H1 (cell line): ENCODE results near the gene DOCK3. TPM values are rescaled to one million over a fixed set of nuclear protein-coding genes. Genes with fewer than 3 reads are reported as not detected.

Source experiments
- CTCF ChIA-PET: fragments of 300-600 bp; sonication (Branson Sonifier 250); formaldehyde crosslinking; loops from one replicate; lab custom pipeline; 2021; ENCODE audit not compliant: partially characterized antibody; lab: Charles Lee
- POLR2A ChIA-PET: fragments of 300-600 bp; sonication (Branson Sonifier 250); formaldehyde crosslinking; loops from one replicate; lab custom pipeline; 2021; ENCODE audit warnings: inconsistent platforms; ENCODE audit not compliant: partially characterized antibody; lab: Charles Lee
- DNase-seq, 2 experiments: peaks; one replicate each; pipeline versions ENCODE4 v3.0.0 to v3.0.0-alpha.2; 2010 to 2022; ENCODE audit warnings: low spot score in 2 of 2, low read depth in 1 of 2, mixed read lengths in 1 of 2
- FAIRE-seq: peaks from 2 replicates; lab custom pipeline; 2011; peaks lifted over from hg19 to GRCh38; lab: Jason Lieb, UNC
- H2AFZ ChIP-seq: 2 replicates; pipeline ENCODE4 v1.8.1; 2012; ENCODE audit warnings: low read length, inconsistent platforms
- H2AK5ac ChIP-seq: 2 replicates; pipeline ENCODE4 v1.6.1; 2013; ENCODE audit warnings: low read depth, low read length
- H2BK120ac ChIP-seq: replicated peaks from 2 replicates; pipeline ENCODE3; 2013; ENCODE audit warnings: low read depth, low read length, inconsistent platforms
- H2BK12ac ChIP-seq: 2 replicates; pipeline ENCODE4 v1.6.1; 2013; ENCODE audit warnings: low read depth, low read length
- H2BK15ac ChIP-seq: 2 replicates; pipeline ENCODE4 v1.6.1; 2013; ENCODE audit warnings: low read length
- H2BK20ac ChIP-seq: 2 replicates; pipeline ENCODE4 v1.6.1; 2013; ENCODE audit warnings: low read length
- H2BK5ac ChIP-seq: 2 replicates; pipeline ENCODE4 v1.6.1; 2013; ENCODE audit warnings: low read depth, low read length
- H3K14ac ChIP-seq: 2 replicates; pipeline ENCODE4 v1.6.1; 2013; ENCODE audit warnings: inconsistent platforms; ENCODE audit not compliant: insufficient read length
- H3K18ac ChIP-seq: 2 replicates; pipeline ENCODE4 v1.6.1; 2013; ENCODE audit warnings: low read length; ENCODE audit errors: extremely low read depth
- H3K23ac ChIP-seq: 2 replicates; pipeline ENCODE4 v1.6.1; 2013; ENCODE audit warnings: inconsistent platforms; ENCODE audit not compliant: insufficient read length
- H3K23me2 ChIP-seq: 2 replicates; pipeline ENCODE4 v1.6.1; 2013; ENCODE audit warnings: low read depth, low read length
- H3K27ac ChIP-seq: 2 replicates; pipeline ENCODE4 v1.6.1; 2011; ENCODE audit warnings: low read depth, low read length, inconsistent platforms
- H3K27me3 ChIP-seq, 4 experiments: replicated peaks in 1 of 4; 1 replicate in 1 of 4; 2 replicates in 3 of 4; pipeline versions ENCODE4 v1.6.1 to v1.8.1; 2011 to 2013; ENCODE audit warnings: low read length in 3 of 4, mild to moderate bottlenecking in 3 of 4, inconsistent platforms in 2 of 4, mixed read lengths in 2 of 4, moderate library complexity in 1 of 4; ENCODE audit not compliant: control insufficient read depth in 3 of 4, insufficient read depth in 3 of 4; ENCODE audit errors: extremely low read depth in 1 of 4
- H3K36me3 ChIP-seq, 4 experiments: 2 replicates each; pipeline versions ENCODE4 v1.6.1 to v1.8.1; 2011 to 2013; ENCODE audit warnings: mild to moderate bottlenecking in 4 of 4, low read length in 3 of 4, moderate library complexity in 2 of 4, control low read depth in 1 of 4, inconsistent platforms in 1 of 4; ENCODE audit not compliant: insufficient read depth in 4 of 4, control insufficient read depth in 2 of 4
- H3K4ac ChIP-seq: replicated peaks from 2 replicates; pipeline ENCODE3; 2013; ENCODE audit warnings: low read length, low read depth, mixed read lengths, inconsistent platforms; ENCODE audit not compliant: insufficient read length
- H3K4me1 ChIP-seq, 4 experiments: replicated peaks in 1 of 4; 1 replicate in 1 of 4; 2 replicates in 3 of 4; pipeline versions ENCODE4 v1.6.1 to v1.8.1; 2011 to 2013; ENCODE audit warnings: low read length in 3 of 4, inconsistent platforms in 2 of 4, mixed read lengths in 1 of 4; ENCODE audit not compliant: insufficient read depth in 4 of 4, control insufficient read depth in 3 of 4
- H3K4me2 ChIP-seq, 2 experiments: 2 replicates each; pipeline versions ENCODE4 v1.6.1 to v1.8.1; 2011 to 2013; ENCODE audit warnings: low read depth in 2 of 2, low read length in 2 of 2, control low read depth in 1 of 2, inconsistent platforms in 1 of 2, mild to moderate bottlenecking in 1 of 2; ENCODE audit not compliant: insufficient read depth in 1 of 2
- H3K4me3 ChIP-seq, 4 experiments: fragments of 200-600, 300-600 bp in 1 of 4; sonication (generic), shearing (Covaris generic), sonication (Bioruptor Twin) in 1 of 4; 2 replicates each; pipeline versions ENCODE4 v1.5.1 to v1.8.1; 2011 to 2016; ENCODE audit warnings: low read length in 4 of 4, low read depth in 3 of 4, control low read depth in 2 of 4, inconsistent platforms in 2 of 4, mild to moderate bottlenecking in 2 of 4, mixed read lengths in 1 of 4, moderate library complexity in 1 of 4; ENCODE audit not compliant: insufficient read depth in 2 of 4; ENCODE audit errors: extremely low read depth in 1 of 4
- H3K56ac ChIP-seq: replicated peaks from 2 replicates; pipeline ENCODE3; 2013; ENCODE audit warnings: low read depth, mild to moderate bottlenecking, mixed read lengths, low read length, inconsistent platforms; ENCODE audit not compliant: insufficient read length
- H3K79me1 ChIP-seq: 2 replicates; pipeline ENCODE4 v1.6.1; 2013; ENCODE audit warnings: low read depth, low read length, control low read depth
- H3K79me2 ChIP-seq, 2 experiments: 2 replicates each; pipeline versions ENCODE4 v1.6.1 to v1.8.1; 2012 to 2013; ENCODE audit warnings: low read length in 2 of 2, mild to moderate bottlenecking in 2 of 2, inconsistent platforms in 1 of 2; ENCODE audit not compliant: insufficient read depth in 2 of 2, control insufficient read depth in 1 of 2
- H3K9ac ChIP-seq, 4 experiments: replicated peaks in 1 of 4; 1 replicate in 1 of 4; 2 replicates in 3 of 4; pipeline versions ENCODE4 v1.6.1 to v1.8.1; 2011 to 2013; ENCODE audit warnings: low read depth in 3 of 4, low read length in 3 of 4, control low read depth in 2 of 4, mild to moderate bottlenecking in 2 of 4, moderate library complexity in 2 of 4, inconsistent platforms in 1 of 4; ENCODE audit errors: extremely low read depth in 1 of 4
- H3K9me3 ChIP-seq, 2 experiments: 2 replicates each; pipeline versions ENCODE4 v1.6.1 to v1.8.1; 2012 to 2013; ENCODE audit warnings: mild to moderate bottlenecking in 2 of 2, moderate library complexity in 2 of 2, control low read depth in 1 of 2, inconsistent platforms in 1 of 2, low read depth in 1 of 2, low read length in 1 of 2, mixed read lengths in 1 of 2; ENCODE audit not compliant: insufficient read depth in 2 of 2
- H4K20me1 ChIP-seq, 2 experiments: replicated peaks in 1 of 2; 2 replicates each; pipeline versions ENCODE3 to v1.8.1; 2011 to 2013; ENCODE audit warnings: inconsistent platforms in 2 of 2, low read length in 2 of 2, mild to moderate bottlenecking in 1 of 2; ENCODE audit not compliant: insufficient read depth in 2 of 2, control insufficient read depth in 1 of 2
- H4K5ac ChIP-seq: 2 replicates; pipeline ENCODE4 v1.6.1; 2013; ENCODE audit warnings: low read length, low read depth, mixed read lengths, inconsistent platforms; ENCODE audit not compliant: insufficient read length
- H4K8ac ChIP-seq: 2 replicates; pipeline ENCODE4 v1.8.0; 2013; ENCODE audit warnings: mild to moderate bottlenecking, moderate library complexity, low read length, inconsistent platforms; ENCODE audit not compliant: insufficient read depth; ENCODE audit errors: extremely low read depth
- H4K91ac ChIP-seq: replicated peaks from 2 replicates; pipeline ENCODE3; 2013; ENCODE audit warnings: low read length, mixed read lengths, inconsistent platforms; ENCODE audit not compliant: insufficient read length
- ATF2 ChIP-seq: IDR thresholded peaks from 2 replicates; pipeline ENCODE4 v1.6.1; 2012; ENCODE audit warnings: low read length, inconsistent platforms
- BCL11A ChIP-seq, 2 experiments: IDR thresholded peaks; one replicate each; pipeline ENCODE4 v1.6.1; 2011; ENCODE audit warnings: low read depth in 2 of 2, low read length in 2 of 2, mild to moderate bottlenecking in 2 of 2
- CBX5 ChIP-seq: fragments of 300-800, 300-1000 bp; sonication (generic); IDR thresholded peaks from 2 replicates; pipeline ENCODE4 v1.7.1; 2016; ENCODE audit warnings: antibody characterized with exemption, low read length, low read depth
- NANOG ChIP-seq: IDR thresholded peaks from 2 replicates; pipeline ENCODE4 v1.6.1; 2011; ENCODE audit warnings: low read length, low read depth, mild to moderate bottlenecking, inconsistent platforms; ENCODE audit not compliant: insufficient read depth, poor library complexity, severe bottlenecking
- TEAD4 ChIP-seq: IDR thresholded peaks from 2 replicates; pipeline ENCODE4 v1.6.1; 2012; ENCODE audit warnings: low read depth, low read length, inconsistent platforms, mixed read lengths
- WGBS, 2 experiments: shearing (Covaris generic) in 1 of 2; methylation state at CpG; one replicate each; pipeline versions ENCODE4 v1.1.6 to v1.1.7; 2013 to 2015; ENCODE audit warnings: low lambda C conversion rate in 2 of 2, mixed read lengths in 2 of 2, inconsistent platforms in 1 of 2, low coverage in 1 of 2, missing lambda C conversion rate in 1 of 2; ENCODE audit not compliant: insufficient replicate concordance in 2 of 2, insufficient coverage in 1 of 2, insufficient read length in 1 of 2; ENCODE audit errors: extremely low coverage in 1 of 2, missing lambda C conversion rate in 1 of 2; 5-methylcytosine and 5-hydroxymethylcytosine counted together
- polyA plus RNA-seq, 7 experiments: library from polyadenylated mRNA; depleted of rRNA in 3 of 7; stranded (reverse) in 5 of 7; unstranded in 2 of 7; fragments of >200 nt in 5 of 7; fragments of 200-250 nt in 2 of 7; gene quantifications; 1 replicate in 5 of 7; 2 replicates in 1 of 7; 4 replicates in 1 of 7; pipeline versions ENCODE4 v1.2.1 to v1.2.3, GENCODE V29; 2011 to 2013; ENCODE audit warnings: missing spikeins in 2 of 7, mixed read lengths in 2 of 7
- total RNA-seq: library from RNA; stranded (reverse); fragmentation: NEBNext Ultra II Directional; extraction: Animal tissue kit (Norgen Biotek cat#: 25700); gene quantifications from 2 replicates; pipeline ENCODE4 v1.2.1, GENCODE V29; 2021
- TF ChIP-seq, protein P1 (sequence below), 3 experiments: IDR thresholded peaks; 1 replicate in 2 of 3; 2 replicates in 1 of 3; pipeline versions ENCODE4 v1.5.1 to v1.6.1; 2011; ENCODE audit warnings: low read length in 3 of 3, mild to moderate bottlenecking in 3 of 3, inconsistent platforms in 2 of 3, low read depth in 1 of 3, moderate library complexity in 1 of 3; ENCODE audit not compliant: insufficient read depth in 1 of 3; ENCODE audit errors: control extremely low read depth in 1 of 3

Gene DOCK3
- total and polyA plus RNA-seq, 2 of the 8 experiments (the other 6 are each of a cell fraction or from before 2014, with no cell fraction given), result 2.7 to 5.0 TPM

GRCh38 chr3:50662408-50662807 lies 12.3 kb upstream of the DOCK3 start:
- H4K20me1 ChIP-seq, result peaks cover 0 to 2% of the 10 kb centered on the region in 2 experiments
- no peaks in the 10 kb centered on the region for H3K9me3 ChIP-seq
- H3K56ac ChIP-seq, result no peak overlapping the region
- no peaks in the 10 kb centered on the region for H3K23me2 ChIP-seq
- WGBS, 2 experiments, result 65% methylated on average over 2 of the region's 2 CpGs; no CpG with 5 or more reads in 1 of the 2 experiments
- H2BK5ac ChIP-seq, result no peak overlapping the region
- H2BK20ac ChIP-seq, result no peak overlapping the region
- H3K4me3 ChIP-seq, result no peak overlapping the region
- H3K79me1 ChIP-seq, result no peaks in the 10 kb centered on the region
- H4K8ac ChIP-seq, result no peak overlapping the region
- no peaks in the 10 kb centered on the region; a peak in 1 of 7 replicates for H3K27me3 ChIP-seq
- no peak overlapping the region for H2AFZ ChIP-seq
- no peaks in the 10 kb centered on the region for H3K36me3 ChIP-seq
- DNase-seq (no peak), FAIRE-seq (no peak)
- H3K9ac ChIP-seq, result no peak overlapping the region
- H2AK5ac ChIP-seq, result no peak overlapping the region
- no peak overlapping the region for H3K4me2 ChIP-seq
- H3K79me2 ChIP-seq, result no peaks in the 10 kb centered on the region
- ChIA-PET POLR2A (interaction anchor here (0.7 to 1.6 kb wide), 2 partner anchors 9 kb away, joined by 3 to 6 read pairs; no protein-coding TSS in a partner anchor), CTCF (interaction anchor here (0.6 to 63.8 kb wide), 6 partner anchors 10 to 428 kb away, joined by 3 to 1262 read pairs (median 4); partner anchors contain the start of genes CISH, DOCK3 and MAPKAPK3)
- H3K4ac ChIP-seq, result no peak overlapping the region
- no peak overlapping the region for H2BK15ac ChIP-seq
- H3K4me1 ChIP-seq, result peaks cover 0 to 3% (median 0%) of the 10 kb centered on the region in 4 experiments; a peak in 1 of 7 replicates
- H3K14ac ChIP-seq, result no peak overlapping the region
- H4K91ac ChIP-seq, result no peak overlapping the region
- H3K18ac ChIP-seq, result no peak overlapping the region
- no peak overlapping the region for H2BK12ac ChIP-seq
- no peak overlapping the region for H2BK120ac ChIP-seq
- no peak overlapping the region for H3K23ac ChIP-seq
- no peak overlapping the region for H4K5ac ChIP-seq
- no peak overlapping the region for H3K27ac ChIP-seq
- TF ChIP-seq NANOG (no peak), BCL11A (IDR thresholded peaks at IDR 0.05; ENCODE audit: low read depth in 2 of 2, low read length in 2 of 2) (no peak), TEAD4 (no peak), ATF2 (no peak), CBX5 (no peak)
- TF ChIP-seq, protein P1, sequence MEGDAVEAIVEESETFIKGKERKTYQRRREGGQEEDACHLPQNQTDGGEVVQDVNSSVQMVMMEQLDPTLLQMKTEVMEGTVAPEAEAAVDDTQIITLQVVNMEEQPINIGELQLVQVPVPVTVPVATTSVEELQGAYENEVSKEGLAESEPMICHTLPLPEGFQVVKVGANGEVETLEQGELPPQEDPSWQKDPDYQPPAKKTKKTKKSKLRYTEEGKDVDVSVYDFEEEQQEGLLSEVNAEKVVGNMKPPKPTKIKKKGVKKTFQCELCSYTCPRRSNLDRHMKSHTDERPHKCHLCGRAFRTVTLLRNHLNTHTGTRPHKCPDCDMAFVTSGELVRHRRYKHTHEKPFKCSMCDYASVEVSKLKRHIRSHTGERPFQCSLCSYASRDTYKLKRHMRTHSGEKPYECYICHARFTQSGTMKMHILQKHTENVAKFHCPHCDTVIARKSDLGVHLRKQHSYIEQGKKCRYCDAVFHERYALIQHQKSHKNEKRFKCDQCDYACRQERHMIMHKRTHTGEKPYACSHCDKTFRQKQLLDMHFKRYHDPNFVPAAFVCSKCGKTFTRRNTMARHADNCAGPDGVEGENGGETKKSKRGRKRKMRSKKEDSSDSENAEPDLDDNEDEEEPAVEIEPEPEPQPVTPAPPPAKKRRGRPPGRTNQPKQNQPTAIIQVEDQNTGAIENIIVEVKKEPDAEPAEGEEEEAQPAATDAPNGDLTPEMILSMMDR (IDR thresholded peaks at IDR 0.05; ENCODE audit: control extremely low read depth in 1 of 3, insufficient read depth in 1 of 3, low read depth in 1 of 3, low read length in 3 of 3), result no peak
